HG03159 (cell line): Measurements from ENCODE around the gene BEST3.

Source experiments
- ATAC-seq: cut with Tn5 transposase; IDR thresholded peaks from one replicate; pipeline ENCODE4 v1.9.1; 2021; ENCODE audit warnings: mild to moderate bottlenecking, moderate library complexity; ENCODE audit not compliant: unreplicated experiment

Gene BEST3

DNA sequence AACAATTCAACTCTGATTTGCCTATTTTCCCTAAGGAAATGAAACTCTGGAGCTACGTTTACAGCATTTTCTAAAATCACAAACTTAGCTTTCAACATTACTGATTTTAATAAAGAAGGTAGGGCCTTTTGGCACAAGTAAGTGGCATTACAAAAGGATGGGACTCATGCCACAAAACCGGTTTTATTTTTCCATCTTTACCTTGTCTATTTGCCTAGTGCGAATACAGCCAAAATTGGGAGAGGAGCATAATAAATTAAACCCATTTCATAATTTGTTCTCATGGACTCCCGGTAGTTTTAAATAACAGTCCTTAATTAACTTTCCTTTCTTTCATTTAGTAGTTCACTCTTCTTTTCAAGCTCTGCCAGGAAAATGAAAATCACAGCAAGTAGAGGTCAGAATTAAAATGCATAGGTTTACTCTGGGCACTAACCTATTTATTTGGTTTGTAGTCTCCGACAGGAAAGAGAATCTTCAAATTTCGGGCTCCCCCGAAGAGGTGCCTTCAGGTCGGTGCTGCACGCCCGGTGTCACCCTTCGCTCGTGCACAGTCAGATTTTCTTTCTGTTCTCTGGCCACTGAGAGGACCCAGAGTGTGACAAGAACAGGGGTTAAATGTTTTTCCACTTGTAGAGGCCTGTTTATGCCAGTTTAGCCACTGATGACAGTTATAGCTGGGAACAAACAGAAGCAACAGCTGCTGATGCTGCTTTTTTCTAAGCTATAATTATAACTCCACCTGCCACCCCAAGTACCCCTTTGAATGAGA, at the start of gene BEST3:
BEST3 (minus strand) TSS at position 535 of the 772 bp plus-strand sequence. CDS start 1,505 bp downstream, outside the sequence.
- ATAC-seq, result no peak

DNA sequence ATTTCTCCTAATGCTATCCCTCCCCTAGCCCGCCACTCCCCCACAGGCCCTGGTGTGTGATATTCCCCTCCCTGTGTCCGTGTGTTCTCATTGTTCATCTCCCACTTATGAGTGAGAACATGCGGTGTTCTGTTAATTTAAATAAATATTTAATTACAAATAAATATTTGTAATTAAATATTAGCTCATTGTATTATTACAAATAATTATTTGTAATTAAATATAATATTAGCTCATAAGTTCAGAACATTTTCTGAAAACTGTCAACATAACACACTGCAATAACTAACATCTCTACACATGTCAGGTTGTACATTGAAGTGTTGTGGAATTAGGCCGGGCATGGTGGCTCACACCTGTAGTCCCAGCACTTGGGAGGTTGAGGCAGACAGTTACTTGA, 45.0 kb upstream of the BEST3 start:
- ATAC-seq, result no peak

DNA sequence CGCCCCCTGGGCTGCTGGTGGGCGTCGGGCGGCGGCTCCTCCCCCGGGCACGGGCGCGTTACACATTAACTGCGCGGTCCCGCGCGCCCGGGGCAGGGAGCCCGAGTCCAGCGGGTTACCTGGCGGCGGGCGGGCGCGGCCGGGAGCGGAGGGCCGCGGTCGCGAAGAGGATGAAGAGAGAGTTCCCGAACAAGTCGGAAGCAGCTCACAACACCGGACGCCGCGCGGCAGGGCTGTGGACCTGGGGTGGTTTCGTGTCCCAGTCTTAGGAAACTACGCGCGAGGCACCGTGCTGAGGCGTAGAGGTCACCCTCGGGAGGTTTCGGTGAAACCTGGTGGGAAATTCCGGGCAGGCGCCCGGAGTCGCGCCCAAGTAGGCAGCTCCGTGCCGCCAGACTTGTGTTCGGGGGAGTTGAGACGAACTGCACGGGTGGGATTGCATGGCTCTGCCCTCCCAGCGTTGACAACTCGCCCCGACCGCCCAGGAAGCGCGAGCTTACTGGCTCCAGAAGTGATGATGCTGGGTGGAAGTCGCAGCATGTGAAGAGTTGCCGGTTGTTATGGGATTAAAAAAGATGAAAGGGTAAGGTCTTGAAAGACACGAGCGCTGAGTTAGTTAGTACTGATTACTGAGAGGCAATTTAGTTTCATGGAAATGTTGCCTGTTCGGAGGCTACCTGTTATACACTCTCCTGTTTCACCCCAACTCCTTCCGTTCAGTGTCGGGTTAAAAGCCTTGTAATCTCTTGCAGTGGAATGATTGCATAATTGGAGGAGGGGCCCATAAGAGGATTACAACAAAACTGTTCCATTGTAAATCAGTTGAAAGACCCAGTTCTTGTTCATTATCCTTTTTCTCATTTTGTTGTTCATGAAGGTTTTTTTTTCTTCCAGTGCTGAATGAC, 40.4 kb upstream of the BEST3 start:
- ATAC-seq, result peak; percentile 36

DNA sequence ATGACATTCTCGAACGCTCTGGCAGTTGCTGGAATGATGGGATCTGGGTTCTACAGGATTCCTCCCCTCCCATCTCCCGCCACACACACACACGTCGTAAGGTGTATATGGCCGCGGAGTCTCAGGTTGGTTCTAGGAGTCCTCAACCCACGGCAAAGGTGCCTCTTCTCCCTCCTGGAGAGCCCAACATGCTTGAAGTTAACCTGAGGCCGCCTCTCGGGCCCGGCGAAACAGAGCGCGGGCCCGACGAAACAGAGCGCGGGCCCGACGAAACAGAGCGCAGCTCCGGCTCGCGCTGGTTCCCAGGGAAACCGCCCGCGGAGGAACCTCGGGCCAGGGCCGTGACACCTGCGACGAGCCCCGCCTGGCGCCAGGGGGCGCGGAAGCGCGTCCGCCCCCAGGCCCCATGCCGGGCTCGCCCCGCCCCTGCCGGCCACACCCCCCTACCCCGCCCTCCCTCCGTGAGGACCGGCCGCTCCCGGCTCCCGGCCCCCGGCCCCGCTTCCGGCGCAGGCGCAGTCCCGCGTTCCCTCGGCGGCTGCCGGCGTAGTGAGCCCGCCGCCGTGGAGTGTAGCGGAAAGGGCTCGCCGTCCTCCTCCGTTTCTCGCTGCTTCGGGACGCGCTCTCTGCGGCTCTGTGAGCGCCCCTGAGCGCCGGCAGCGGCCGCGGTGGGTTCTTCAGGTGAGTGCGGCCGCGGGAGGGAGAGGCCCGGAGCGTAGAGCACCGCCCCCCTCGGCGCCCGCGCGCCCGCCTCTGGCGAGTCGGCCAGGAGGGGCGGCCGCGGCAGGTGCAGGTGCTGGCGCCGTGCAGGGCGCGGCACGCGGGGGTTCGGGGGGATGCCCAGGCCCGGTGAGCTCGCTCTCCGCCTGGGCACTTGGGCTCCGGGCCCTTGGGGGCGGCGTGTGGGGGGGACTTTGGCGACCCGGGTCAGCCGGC, 39.5 kb upstream of the BEST3 start, which contains the start of gene RAB3IP:
RAB3IP (plus strand) TSS at position 510 of the 936 bp plus-strand sequence. CDS start 16,549 bp downstream, outside the sequence.
- peak; percentile 82 for ATAC-seq

DNA sequence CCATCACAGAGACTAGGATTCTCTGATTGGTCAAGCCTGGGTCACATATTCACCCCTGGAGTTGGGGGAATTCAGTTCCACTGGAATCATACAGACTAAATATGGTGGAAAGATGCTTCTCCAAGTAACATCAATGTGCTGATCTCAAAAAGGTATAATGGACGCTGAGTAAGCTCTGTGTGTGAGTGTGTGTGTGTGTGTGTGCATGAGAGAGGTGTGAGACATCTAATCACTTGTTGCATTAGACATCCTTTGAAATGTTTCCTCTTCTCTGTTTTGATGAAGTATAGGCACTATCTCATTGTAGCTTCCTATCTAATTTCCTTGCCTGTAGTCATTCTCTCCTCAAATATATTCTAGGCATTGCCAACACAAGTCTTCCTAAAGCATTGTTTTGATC, 34.5 kb upstream of the BEST3 start:
- ATAC-seq, result no peak

DNA sequence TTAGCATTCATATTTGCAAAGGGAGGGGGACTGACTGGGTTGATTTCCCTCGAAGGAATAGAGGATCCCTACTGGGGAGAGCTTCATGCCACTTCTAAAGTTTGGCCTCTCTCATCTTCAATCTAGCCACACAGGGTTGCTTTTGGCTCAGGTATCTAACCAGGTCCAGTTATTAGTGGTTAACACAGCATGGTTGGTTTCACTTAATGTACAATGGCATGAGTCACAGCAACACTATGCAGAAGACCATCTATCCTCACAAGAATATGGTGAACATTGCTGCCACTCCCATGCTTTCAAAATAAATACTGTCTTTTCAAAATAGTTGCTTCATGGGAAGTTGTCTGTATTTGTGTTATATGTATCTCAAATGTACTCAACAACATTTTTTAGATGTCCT, 33.0 kb upstream of the BEST3 start:
- ATAC-seq, result no peak

DNA sequence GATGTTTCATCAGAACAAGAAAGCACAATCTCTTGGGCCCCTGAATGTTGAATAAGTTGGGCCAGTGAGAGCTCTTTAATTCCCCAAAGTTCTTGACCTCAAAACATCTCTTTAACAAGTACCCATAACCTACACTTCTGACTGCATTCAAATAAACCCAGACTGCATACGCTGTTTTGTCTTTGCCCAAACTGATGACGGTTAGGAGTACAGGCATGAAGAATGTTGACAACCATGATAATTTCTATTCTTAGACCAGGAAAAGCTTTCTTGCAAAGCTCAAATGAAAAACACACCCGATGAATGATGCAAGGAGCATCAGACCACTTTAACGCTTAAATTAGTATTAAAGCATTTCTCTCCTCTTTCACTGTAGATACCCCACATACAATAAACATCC, 27.8 kb upstream of the BEST3 start:
- no peak for ATAC-seq

DNA sequence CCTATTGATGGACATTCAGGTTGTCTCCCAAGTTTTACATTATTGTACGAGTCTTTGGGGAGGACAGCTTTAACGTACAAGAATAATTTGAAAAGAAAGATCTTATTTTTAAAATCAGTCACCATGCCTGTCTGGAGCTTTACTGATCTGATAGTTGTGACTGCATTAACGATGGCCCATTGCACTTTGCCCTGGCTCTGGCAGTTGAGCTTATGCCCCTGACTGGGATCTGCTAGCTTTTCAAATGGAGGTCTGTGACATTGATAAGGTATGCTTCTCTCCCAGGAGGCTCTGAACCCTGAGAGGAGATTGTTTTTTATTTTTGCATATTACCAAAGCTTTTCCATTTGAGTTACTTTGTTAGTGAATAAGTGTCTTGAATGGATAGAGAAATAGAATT, 21.6 kb upstream of the BEST3 start:
- no peak for ATAC-seq

DNA sequence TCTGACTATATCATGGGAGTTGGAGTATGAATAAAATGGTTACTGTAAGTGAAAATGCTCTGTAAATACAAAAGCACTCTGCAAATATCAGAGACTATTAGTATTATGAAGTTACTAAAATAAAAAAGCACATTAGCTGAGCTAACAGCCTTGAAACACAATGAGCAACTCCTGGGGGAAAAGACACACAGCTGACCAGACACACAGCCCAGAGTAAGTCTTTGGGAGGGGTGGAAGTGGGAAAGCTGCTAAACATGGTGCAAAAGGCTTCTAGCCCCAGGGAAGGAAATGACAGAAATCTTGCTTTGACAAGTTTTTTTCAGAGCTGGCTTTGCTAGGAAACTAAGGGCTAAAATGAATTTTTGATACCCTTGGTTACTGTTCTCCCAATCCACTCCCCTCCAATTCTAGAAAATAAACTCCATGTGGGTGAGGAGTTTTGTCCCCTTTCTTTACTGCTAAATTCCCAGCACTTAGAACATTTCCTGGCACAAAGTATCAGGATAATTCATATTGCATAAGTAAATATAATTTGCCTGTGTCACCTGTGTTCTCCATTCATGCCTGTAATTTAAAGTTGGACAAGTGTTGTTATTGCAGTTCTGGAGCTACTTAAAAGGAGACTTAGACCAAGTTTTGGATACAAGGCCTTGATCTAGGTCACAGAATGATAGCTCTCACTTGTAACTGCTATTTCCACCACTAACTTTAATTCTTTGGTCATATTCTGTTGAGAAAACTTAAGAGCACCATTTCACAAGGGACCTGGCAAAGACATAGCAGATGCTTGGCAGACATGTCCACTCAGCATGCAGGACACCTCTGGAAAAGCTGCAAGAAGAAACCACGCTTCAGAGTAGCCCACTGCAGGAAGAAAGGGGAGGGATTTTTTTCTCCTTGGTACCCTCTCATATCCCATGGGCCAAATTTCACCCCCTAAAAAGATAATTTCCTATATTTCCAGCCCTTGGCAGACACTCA, 20.5 kb upstream of the BEST3 start:
- no peak for ATAC-seq

DNA sequence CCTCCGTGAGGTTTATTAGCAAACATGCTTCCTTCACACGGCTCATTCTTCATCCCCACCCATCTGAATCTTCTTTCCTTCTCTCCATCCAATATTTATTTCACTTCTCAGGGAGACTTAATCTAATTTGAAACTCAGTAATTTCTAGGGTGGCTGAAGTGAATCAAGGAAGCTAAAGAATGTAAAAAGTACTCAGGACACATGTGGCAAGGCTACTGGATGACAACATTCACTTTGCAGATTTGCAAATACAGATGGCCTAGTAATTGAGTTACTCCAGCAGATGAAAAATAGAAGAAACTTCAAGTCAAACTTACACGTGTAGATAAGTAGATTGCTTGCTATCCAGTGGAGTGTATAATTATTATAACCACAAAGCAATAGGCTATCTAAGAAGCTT, 15.4 kb upstream of the BEST3 start:
- ATAC-seq, result no peak

DNA sequence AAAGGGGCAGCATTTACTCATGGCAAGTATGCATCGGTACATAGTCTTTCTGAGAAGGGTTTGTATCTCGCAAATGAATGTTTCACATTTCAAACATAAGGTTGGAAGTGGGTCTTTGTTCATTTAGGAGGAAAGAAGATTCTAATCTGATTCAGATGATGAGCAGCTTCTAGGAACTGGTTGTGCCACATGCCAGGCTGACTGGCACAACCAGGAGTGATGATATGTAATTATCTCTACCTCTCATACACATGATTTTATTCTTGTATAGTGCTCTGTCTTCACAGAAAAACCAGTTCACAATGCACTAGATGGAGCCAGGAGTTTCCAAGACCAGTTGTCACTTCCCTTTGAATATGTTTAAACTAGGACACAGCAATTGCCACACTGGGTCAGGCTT, 13.7 kb upstream of the BEST3 start:
- ATAC-seq, result no peak

DNA sequence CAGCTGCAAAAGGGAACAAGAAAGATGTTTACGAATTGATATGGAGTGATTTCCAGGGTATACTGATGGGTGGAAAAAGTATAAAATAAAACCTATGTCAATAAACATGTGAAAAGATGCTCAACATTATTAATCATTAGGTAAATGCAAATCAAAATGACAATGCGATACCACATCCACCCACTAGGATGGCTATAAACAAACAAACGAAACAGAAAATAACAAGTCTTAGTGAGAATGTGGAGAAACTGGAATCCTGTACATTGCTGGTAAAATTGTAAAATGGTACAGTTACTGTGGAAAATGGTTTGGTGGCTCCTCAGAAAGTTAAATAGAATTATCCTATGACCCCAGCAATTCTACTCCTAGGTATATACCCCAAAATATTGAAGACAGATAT, 9.5 kb upstream of the BEST3 start:
- no peak for ATAC-seq

DNA sequence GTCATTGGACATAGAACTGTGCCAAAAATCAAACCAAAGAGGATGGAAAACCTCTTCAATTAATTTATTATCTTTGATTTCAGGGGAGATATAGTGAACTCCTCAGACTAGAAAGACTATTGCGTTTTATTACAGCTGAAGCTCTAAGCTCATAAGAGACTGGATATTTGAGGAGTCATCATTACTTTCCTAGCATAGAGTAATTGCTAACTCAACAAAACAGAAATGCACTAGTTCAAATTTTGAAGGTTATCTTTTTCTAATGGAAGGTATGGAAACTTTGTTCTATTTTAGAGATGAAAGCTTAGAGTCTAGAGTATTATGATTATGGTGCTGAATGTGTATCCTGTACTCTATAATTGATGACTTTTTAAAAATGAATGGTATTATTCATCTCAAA, 5.3 kb upstream of the BEST3 start:
- ATAC-seq, result no peak

DNA sequence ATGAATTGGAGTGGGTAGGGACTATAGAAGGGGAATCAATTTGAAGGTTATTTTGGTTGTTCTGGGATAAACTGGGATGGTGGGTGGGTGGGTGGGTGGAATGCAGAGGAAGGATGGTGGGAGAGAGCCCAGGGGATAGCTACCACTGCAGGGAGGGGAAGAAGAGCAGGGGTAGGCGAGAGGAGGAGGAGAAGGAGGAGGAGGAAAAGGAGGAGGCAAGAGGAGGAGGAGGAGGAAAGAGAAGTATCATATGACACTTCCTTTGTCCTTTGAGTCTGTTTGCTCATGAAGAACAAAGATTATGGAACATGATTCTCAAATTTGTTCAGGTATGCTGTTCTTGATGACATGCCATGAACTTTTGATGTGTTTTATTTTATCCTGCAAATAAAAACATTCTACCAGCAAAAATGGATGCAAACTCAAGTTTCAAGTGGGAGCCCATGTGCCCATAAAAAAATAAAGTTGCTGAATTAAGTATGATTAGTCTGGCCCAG, 4.1 kb upstream of the BEST3 start:
- ATAC-seq, result no peak

DNA sequence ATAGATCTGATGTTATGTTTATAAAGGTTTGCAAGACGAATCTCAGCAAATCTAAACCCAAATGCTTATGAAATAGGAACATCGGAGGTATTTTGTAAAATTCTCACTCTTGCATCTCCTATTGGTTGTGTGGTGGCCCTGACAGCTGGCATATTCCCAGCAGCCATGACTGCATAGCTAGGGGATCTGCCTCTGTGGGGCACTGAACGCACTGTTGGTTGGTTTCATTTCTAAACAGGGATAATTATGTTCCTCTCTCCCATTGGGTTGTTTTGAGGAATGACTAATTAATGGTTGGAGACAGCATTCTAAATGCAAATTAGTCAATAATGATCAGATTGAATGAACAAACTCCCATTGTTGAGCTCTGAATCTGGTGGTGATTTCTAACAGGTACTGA, 2.7 kb upstream of the BEST3 start:
- ATAC-seq, result no peak

DNA sequence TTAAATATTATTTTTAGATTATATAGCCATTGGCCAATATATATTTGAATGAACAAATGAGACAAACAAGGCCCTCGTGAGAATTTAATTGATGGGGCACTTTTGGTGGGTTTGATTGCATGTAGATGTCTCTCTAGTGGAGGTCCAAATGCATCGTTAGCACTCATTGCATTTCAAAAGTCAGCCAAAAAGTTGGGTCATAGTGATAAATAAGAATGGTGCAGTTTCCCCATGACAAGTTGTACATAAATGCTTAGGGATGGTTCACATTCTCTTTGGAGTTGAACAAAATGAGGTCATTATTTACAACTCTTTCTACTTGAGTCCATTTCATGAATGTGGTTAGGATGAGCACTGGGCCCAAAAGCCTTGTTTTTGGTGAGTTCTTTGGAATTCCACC, 1.0 kb downstream of the BEST3 start:
- no peak for ATAC-seq

DNA sequence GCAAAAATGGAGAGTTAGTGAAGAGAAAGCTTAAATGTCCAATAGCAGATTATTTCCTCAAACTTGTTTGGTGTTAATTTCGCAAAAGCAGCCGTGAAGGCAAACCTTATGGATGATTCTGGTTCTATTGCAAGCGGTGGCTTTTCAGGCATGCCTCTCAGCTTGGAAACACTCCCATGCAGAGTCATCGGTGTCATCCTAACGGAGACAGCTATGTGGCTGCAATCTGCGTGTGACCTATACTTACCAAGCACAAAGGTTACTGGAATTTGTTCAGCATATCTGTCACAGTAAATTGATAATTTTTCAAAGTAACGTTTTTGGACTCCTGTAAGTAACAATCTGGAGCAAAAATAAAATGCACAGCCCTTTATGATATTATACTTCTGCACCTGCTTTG, 5.0 kb downstream of the BEST3 start:
- no peak for ATAC-seq

DNA sequence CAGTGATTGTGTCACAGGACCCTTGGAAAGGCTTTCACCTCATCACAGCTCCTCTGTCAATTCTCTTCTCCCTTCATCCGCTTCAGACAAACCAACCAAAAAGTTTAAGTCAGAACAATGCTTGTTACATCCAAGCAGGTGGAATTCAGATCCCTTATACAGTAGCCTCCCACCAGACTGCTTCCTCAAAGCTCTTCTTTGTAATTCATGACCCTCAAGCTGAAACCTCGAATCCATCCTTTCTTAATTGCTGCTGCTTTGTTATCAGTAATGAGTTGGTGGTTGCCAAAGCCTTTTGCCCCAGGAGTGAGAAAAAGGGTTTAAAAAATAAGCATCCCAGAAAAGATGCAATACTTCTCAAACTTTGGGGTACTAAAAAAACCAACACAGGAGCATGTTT, 9.5 kb downstream of the BEST3 start:
- ATAC-seq, result no peak
